Central memory CD8-positive, alpha-beta T cell (primary cell): ENCODE data around the gene RPH3AL.

Experiments used
- ATAC-seq: fragments of 150-1000 bp; cut with Tn5 transposase; replicated peaks from 2 replicates; pipeline ENCODE4 v1.10.0; 2022; ENCODE audit warnings: mild to moderate bottlenecking, moderate FRiP score, moderate number of reproducible peaks; ENCODE audit not compliant: poor library complexity, severe bottlenecking; ENCODE audit errors: extremely low read depth
- DNase-seq, 2 donors: peaks; one replicate each; pipeline ENCODE4 v3.0.0; 2021; ENCODE audit warnings: low spot score in 2 of 2
- H3K27ac Mint-ChIP-seq: one replicate; pipeline ENCODE4 v1.8.0; 2022; ENCODE audit warnings: low read depth, mild to moderate bottlenecking, moderate library complexity, mixed read lengths
- H3K27me3 Mint-ChIP-seq: one replicate; pipeline ENCODE4 v1.8.0; 2022; ENCODE audit warnings: mixed read lengths
- H3K36me3 Mint-ChIP-seq: one replicate; pipeline ENCODE4 v1.8.0; 2022; ENCODE audit warnings: mild to moderate bottlenecking, moderate library complexity, mixed read lengths; ENCODE audit not compliant: insufficient read depth
- H3K4me1 Mint-ChIP-seq: one replicate; pipeline ENCODE4 v1.8.0; 2022; ENCODE audit warnings: mixed read lengths
- H3K4me3 Mint-ChIP-seq: one replicate; pipeline ENCODE4 v1.8.0; 2022; ENCODE audit warnings: mild to moderate bottlenecking, moderate library complexity, mixed read lengths
- H3K9me3 Mint-ChIP-seq: one replicate; pipeline ENCODE4 v1.8.0; 2022; ENCODE audit warnings: mixed read lengths

RPH3AL gene

GRCh38 chr17:334974-335481 is 17.6 kb downstream of the RPH3AL start:
- Mint-ChIP-seq H3K27ac (no peak overlapping the region), H3K36me3 (no peaks in the 10 kb centered on the region), H3K9me3 (no peaks in the 10 kb centered on the region), H3K4me1 (peaks cover 25% of the 10 kb centered on the region), H3K4me3 (no peak overlapping the region), H3K27me3 (peaks cover 20% of the 10 kb centered on the region)
- DNase-seq: no peak
- no peak for ATAC-seq

DNA sequence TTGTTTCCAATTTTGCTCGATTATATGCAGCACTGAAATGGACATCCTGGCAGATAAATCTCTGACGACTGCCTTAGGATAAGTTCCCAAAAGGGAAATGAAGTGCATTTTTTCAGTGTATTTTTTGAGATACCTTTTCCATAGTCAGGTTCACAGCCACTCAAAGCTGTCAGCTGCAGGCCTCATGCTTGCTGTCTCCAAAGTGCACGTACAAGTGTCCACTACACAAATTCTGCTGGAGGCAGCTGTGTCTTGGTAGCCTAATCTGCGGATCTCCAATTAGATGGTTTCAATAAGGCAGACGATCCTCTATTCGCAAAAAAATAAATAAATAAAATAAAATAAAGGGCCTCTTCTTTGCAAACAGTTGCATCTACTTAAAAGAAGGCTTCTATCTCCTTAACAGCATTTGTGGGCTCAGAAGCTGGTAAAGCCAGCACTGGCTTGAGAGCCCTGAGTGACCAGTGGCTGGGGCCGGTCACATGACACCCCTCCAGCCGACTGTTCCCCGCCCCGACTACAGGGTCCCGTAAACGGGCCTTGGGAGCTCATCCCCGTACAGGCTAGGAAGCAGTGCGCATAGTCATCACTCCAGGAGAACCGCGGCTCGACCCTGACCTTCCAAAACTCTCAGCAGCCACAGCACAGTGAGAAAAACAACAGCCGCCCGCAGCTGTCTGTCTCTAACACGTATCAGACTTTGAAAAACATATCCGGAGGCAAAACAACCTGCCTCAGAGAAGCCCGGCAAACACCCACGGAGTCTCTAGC is 18.8 kb downstream of the RPH3AL start:
- ATAC-seq: no peak
- H3K27ac Mint-ChIP-seq: no peak overlapping the region
- no peak overlapping the region for H3K4me3 Mint-ChIP-seq
- H3K4me1 Mint-ChIP-seq: peaks cover 25% of the 10 kb centered on the region
- no peaks in the 10 kb centered on the region for H3K9me3 Mint-ChIP-seq
- peaks cover 20% of the 10 kb centered on the region for H3K27me3 Mint-ChIP-seq
- no peak for DNase-seq
- no peaks in the 10 kb centered on the region for H3K36me3 Mint-ChIP-seq

- H3K36me3 Mint-ChIP-seq: no peaks in the 10 kb centered on the region
- no peak for DNase-seq
- H3K27ac Mint-ChIP-seq: no peak overlapping the region
- ATAC-seq: no peak
- no peak overlapping the region for H3K4me3 Mint-ChIP-seq
- no peaks in the 10 kb centered on the region for H3K9me3 Mint-ChIP-seq
- peaks cover 14% of the 10 kb centered on the region for H3K27me3 Mint-ChIP-seq
- H3K4me1 Mint-ChIP-seq: peaks cover 18% of the 10 kb centered on the region
Measured at GRCh38 chr17:332558-333322, 19.9 kb downstream of the RPH3AL start.

DNA sequence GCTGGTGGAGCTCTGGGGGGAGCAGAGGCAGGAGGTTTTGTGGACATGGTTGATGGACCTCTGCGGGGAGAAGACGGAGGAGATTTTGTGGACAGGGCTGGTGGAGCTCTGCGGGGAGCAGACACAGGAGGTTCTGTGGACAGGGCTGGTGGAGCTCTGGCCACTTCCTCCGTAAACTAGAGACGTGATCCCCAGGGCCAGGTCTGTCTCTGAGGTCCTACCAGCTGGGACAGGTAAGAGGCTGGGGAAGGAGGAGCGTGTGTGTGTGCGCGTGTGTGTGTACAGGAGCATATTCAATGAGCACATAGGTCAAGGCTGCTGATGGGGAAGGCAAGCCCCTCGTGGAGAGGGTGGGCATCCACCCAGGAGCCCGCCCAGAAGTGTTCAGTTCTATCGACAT is 20.6 kb downstream of the RPH3AL start:
- peaks cover 18% of the 10 kb centered on the region for H3K4me1 Mint-ChIP-seq
- DNase-seq: no peak

GRCh38 chr17:330993-331701 is 21.5 kb downstream of the RPH3AL start:
- peak overlapping the region; percentile 59 for H3K4me3 Mint-ChIP-seq
- ATAC-seq: peak; percentile 62
- H3K27ac Mint-ChIP-seq: no peak overlapping the region
- no peaks in the 10 kb centered on the region for H3K36me3 Mint-ChIP-seq
- no peaks in the 10 kb centered on the region for H3K27me3 Mint-ChIP-seq
- H3K9me3 Mint-ChIP-seq: no peaks in the 10 kb centered on the region
- H3K4me1 Mint-ChIP-seq: peaks cover 13% of the 10 kb centered on the region
- DNase-seq: no peak

More for the DNA sequence above, 20.6 kb downstream of the RPH3AL start:
- H3K9me3 Mint-ChIP-seq: no peaks in the 10 kb centered on the region
- H3K27ac Mint-ChIP-seq: no peak overlapping the region
- no peak overlapping the region for H3K4me3 Mint-ChIP-seq
- no peaks in the 10 kb centered on the region for H3K36me3 Mint-ChIP-seq
- no peak for ATAC-seq
- peaks cover 7% of the 10 kb centered on the region for H3K27me3 Mint-ChIP-seq

DNA sequence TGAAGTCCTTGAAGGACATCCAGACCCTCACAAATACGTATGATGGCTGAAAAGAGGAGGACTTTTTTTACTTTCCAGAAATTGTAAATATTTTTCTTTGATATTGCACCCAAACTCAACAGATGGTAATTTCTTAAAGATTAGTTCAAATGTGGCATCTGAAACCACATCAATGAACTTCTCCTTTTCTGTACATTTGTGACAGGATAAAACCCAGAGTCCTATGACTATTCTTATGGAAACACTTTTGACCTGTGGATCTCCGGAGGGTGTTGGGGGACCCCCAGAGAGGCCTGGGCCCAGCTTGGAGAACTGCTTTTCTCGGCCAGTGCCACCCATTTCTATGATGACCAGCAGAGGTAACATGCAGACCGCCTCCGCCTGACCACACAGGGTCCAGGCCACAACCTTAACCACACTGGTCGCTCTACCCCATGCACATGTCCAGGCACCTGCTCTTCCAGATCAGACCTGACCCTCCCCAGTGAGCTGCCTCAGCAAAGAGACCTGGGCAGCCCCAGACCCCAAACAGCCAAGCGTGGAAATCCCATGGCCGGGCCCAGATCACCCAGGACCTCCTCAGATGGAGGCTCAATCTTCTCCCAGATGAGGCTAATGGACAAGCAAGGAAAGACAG is 22.7 kb downstream of the RPH3AL start:
- H3K4me3 Mint-ChIP-seq: no peak overlapping the region
- no peaks in the 10 kb centered on the region for H3K36me3 Mint-ChIP-seq
- DNase-seq (no peak), ATAC-seq (no peak)
- no peaks in the 10 kb centered on the region for H3K9me3 Mint-ChIP-seq
- H3K4me1 Mint-ChIP-seq: peaks cover 13% of the 10 kb centered on the region
- H3K27ac Mint-ChIP-seq: no peak overlapping the region
- H3K27me3 Mint-ChIP-seq: no peaks in the 10 kb centered on the region

- Mint-ChIP-seq H3K27me3 (no peaks in the 10 kb centered on the region), H3K4me3 (no peak overlapping the region), H3K4me1 (peaks cover 13% of the 10 kb centered on the region), H3K9me3 (no peaks in the 10 kb centered on the region), H3K36me3 (no peaks in the 10 kb centered on the region), H3K27ac (no peak overlapping the region)
- ATAC-seq: no peak
- no peak for DNase-seq
Measured at GRCh38 chr17:327971-328370, 24.6 kb downstream of the RPH3AL start.

- H3K9me3 Mint-ChIP-seq: no peaks in the 10 kb centered on the region
- H3K4me3 Mint-ChIP-seq: no peak overlapping the region
- H3K27me3 Mint-ChIP-seq: no peaks in the 10 kb centered on the region
- no peak overlapping the region for H3K27ac Mint-ChIP-seq
- ATAC-seq: no peak
- peaks cover 13% of the 10 kb centered on the region for H3K4me1 Mint-ChIP-seq
- no peaks in the 10 kb centered on the region for H3K36me3 Mint-ChIP-seq
- no peak for DNase-seq
Measured at GRCh38 chr17:327296-327695, 25.3 kb downstream of the RPH3AL start.

- H3K27ac Mint-ChIP-seq: no peak overlapping the region
- H3K4me1 Mint-ChIP-seq: peaks cover 4% of the 10 kb centered on the region
- ATAC-seq (no peak), DNase-seq (no peak)
- no peaks in the 10 kb centered on the region for H3K27me3 Mint-ChIP-seq
- no peak overlapping the region for H3K4me3 Mint-ChIP-seq
- H3K36me3 Mint-ChIP-seq: no peaks in the 10 kb centered on the region
- H3K9me3 Mint-ChIP-seq: no peaks in the 10 kb centered on the region
Measured at GRCh38 chr17:326010-326621, 26.5 kb downstream of the RPH3AL start.

DNA sequence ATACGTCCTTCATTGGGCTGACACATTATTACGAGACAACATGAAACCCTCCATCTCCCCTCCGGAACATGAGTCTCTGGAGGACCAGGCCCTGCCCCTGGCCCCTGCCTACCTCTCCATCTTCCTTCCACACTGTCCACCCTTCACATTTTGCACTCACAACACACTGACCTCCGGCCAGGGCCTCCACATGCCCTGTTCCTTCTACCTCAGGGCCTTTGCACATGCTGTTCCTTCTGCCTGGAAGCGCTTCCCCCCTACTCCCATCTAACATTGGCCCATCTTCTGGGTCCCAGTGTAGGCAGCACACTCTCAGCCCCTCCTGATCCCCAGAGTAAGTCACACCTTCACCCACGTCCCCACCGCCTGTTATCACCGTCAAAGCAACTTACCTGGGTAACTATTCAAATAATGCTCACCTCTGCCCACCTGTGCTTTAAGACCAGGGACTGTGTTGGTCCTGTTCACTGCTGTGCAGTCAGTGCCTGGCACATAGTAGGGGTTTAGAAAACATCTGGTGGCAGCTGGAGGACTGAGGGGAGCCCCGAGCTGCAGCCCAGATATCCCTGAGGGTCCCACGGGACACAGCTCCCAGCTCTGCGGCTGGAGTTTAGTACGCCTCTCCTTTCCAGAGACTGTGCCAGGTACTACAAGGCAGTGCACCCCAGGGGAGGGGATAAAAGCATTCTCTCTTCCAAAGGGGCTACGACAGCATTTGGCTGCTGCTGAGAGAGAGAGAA is 27.2 kb downstream of the RPH3AL start:
- Mint-ChIP-seq H3K27me3 (no peaks in the 10 kb centered on the region), H3K36me3 (no peaks in the 10 kb centered on the region), H3K9me3 (no peaks in the 10 kb centered on the region), H3K4me3 (no peak overlapping the region), H3K27ac (no peak overlapping the region), H3K4me1 (no peaks in the 10 kb centered on the region)
- no peak for ATAC-seq
- DNase-seq: no peak

DNA sequence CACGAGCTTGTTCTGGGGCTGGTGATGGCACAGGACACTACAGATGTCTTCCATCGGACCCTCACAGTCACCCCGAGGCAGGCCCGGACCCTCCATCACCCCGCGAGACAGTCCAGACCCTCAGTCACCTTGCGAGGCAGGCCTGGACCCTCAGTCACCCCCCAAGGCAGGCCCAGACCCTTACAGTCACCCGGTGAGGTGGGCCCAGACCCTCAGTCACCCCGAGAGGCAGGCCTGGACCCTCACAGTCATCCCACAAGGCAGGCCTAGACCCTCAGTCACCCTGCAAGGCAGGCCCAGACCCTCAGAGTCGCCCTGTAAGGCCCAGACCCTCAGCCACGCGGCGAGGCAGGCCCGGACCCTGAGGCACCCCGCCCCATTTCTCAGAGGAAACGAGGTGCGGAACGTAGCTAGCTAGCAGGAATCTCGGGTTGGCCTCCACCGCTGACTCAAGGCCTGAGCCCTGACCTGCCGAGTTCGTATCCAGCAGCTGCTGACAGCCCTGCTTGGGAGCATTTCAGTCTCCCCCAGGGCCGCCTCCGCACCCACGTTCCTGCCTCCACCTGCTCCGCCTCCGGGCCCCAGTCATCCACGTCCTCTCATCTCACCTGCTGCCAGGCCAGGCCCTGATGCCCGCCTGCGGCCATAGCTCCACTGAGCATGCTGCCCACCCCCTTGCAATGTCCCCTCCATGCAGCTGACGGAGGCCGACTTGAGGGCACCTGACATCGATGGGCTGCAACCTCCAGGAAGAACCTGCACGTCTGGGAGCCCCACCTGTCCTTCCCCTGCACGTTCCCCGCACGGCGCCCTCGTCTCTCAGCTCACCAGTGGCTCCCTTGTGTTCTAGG is 28.7 kb downstream of the RPH3AL start:
- H3K27ac Mint-ChIP-seq: no peak overlapping the region
- H3K4me1 Mint-ChIP-seq: no peaks in the 10 kb centered on the region
- H3K9me3 Mint-ChIP-seq: no peaks in the 10 kb centered on the region
- H3K4me3 Mint-ChIP-seq: no peak overlapping the region
- H3K36me3 Mint-ChIP-seq: no peaks in the 10 kb centered on the region
- ATAC-seq (no peak), DNase-seq (no peak)
- H3K27me3 Mint-ChIP-seq: no peaks in the 10 kb centered on the region
